ENCODE results near the gene PABPC1L. TPM values are rescaled to one million over a fixed set of nuclear protein-coding genes. Genes with fewer than 3 reads are reported as not detected.

PABPC1L gene
- total and polyA plus RNA-seq, 2 of the 13 experiments (the other 11 are each of a cell fraction or from before 2014, with no cell fraction given) = 30.8 to 252 TPM

DNA sequence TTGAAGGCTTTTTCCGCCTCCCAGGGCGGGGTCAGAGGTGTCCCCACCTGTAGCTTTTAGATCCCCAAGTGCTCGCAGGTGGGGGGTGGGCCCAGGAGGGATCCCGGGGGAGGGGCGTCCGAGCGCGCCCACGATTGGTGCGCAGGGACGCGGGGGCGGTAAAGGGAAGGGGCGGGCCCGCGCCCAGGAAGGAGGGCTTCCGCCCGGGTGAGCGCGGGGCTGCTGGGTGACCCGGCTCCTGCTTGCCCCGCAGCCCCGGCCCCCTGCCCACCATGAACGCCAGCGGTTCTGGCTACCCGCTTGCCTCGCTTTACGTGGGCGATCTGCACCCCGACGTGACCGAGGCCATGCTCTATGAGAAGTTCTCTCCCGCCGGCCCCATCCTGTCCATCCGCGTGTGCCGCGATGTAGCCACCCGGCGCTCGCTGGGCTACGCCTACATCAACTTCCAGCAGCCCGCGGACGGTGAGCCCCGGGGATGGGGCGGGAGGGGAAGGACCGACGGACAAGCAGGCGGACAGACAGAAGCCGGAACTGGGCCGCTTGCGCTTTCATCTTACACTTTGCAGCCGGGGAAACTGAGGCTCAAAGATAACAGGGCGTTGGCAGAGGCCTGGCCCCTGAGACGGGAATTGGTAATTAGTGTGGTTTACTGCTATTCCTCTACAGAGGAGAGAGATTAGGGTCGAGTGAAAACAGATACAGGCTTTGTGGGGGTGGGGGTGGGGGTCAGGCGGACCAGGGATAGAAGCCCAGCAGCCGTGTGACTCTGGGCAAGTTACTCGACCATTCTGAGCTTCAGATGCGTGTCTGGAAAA, at the start of gene PABPC1L (continued):
- TF ChIP-seq ZIK1 (CRISPR knock-in tag; IDR thresholded peaks at IDR 0.05; ENCODE audit: borderline replicate concordance, low read depth) (0 out of 2 replicates have a peak, but pooled peaks have one; percentile 61), ARNTL (CRISPR knock-in tag; IDR thresholded peaks at IDR 0.05) (peak; percentile 61), ZBTB3 (CRISPR knock-in tag; IDR thresholded peaks at IDR 0.05; ENCODE audit: borderline replicate concordance, low read depth) (no peak), KDM4B (CRISPR knock-in tag; IDR thresholded peaks at IDR 0.05) (peak; percentile 90; the same call in 1 of the 2 replicates), ZFP36L2 (CRISPR knock-in tag; IDR thresholded peaks at IDR 0.05) (peak; percentile 90), HNRNPUL1 (IDR thresholded peaks at IDR 0.05; ENCODE audit: low read depth, low read length) (no peak), ZNF431 (CRISPR knock-in tag; IDR thresholded peaks at IDR 0.05; ENCODE audit: borderline replicate concordance, low read depth) (no peak), ZNF143 (CRISPR knock-in tag; IDR thresholded peaks at IDR 0.05) (peak; percentile 68), ZMYM4 (CRISPR knock-in tag; IDR thresholded peaks at IDR 0.05) (peak; percentile 61; the same call in 1 of the 2 replicates), PAF1 (CRISPR knock-in tag; IDR thresholded peaks at IDR 0.05) (peak; percentile 59; the same call in 1 of the 2 replicates), NR3C1 (CRISPR knock-in tag; IDR thresholded peaks at IDR 0.05) (no peak), ELF1 (CRISPR knock-in tag; IDR thresholded peaks at IDR 0.05) (peak; percentile 58; the same call in 1 of the 2 replicates)
- TF ChIP-seq, protein P1, sequence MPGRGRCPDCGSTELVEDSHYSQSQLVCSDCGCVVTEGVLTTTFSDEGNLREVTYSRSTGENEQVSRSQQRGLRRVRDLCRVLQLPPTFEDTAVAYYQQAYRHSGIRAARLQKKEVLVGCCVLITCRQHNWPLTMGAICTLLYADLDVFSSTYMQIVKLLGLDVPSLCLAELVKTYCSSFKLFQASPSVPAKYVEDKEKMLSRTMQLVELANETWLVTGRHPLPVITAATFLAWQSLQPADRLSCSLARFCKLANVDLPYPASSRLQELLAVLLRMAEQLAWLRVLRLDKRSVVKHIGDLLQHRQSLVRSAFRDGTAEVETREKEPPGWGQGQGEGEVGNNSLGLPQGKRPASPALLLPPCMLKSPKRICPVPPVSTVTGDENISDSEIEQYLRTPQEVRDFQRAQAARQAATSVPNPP (CRISPR knock-in tag; IDR thresholded peaks at IDR 0.05) = 0 out of 2 replicates have a peak, but pooled peaks have one; percentile 56
- TF ChIP-seq, protein P2, sequence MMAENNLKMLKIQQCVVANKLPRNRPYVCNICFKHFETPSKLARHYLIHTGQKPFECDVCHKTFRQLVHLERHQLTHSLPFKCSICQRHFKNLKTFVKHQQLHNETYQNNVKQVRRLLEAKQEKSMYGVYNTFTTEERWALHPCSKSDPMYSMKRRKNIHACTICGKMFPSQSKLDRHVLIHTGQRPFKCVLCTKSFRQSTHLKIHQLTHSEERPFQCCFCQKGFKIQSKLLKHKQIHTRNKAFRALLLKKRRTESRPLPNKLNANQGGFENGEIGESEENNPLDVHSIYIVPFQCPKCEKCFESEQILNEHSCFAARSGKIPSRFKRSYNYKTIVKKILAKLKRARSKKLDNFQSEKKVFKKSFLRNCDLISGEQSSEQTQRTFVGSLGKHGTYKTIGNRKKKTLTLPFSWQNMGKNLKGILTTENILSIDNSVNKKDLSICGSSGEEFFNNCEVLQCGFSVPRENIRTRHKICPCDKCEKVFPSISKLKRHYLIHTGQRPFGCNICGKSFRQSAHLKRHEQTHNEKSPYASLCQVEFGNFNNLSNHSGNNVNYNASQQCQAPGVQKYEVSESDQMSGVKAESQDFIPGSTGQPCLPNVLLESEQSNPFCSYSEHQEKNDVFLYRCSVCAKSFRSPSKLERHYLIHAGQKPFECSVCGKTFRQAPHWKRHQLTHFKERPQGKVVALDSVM (CRISPR knock-in tag; IDR thresholded peaks at IDR 0.05) = no peak; the same call in 1 of the 2 replicates
- TF ChIP-seq, protein P3, sequence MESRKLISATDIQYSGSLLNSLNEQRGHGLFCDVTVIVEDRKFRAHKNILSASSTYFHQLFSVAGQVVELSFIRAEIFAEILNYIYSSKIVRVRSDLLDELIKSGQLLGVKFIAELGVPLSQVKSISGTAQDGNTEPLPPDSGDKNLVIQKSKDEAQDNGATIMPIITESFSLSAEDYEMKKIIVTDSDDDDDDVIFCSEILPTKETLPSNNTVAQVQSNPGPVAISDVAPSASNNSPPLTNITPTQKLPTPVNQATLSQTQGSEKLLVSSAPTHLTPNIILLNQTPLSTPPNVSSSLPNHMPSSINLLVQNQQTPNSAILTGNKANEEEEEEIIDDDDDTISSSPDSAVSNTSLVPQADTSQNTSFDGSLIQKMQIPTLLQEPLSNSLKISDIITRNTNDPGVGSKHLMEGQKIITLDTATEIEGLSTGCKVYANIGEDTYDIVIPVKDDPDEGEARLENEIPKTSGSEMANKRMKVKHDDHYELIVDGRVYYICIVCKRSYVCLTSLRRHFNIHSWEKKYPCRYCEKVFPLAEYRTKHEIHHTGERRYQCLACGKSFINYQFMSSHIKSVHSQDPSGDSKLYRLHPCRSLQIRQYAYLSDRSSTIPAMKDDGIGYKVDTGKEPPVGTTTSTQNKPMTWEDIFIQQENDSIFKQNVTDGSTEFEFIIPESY (CRISPR knock-in tag; IDR thresholded peaks at IDR 0.05) = 0 out of 2 replicates have a peak, but pooled peaks have one; percentile 28
- TF ChIP-seq, protein P4, sequence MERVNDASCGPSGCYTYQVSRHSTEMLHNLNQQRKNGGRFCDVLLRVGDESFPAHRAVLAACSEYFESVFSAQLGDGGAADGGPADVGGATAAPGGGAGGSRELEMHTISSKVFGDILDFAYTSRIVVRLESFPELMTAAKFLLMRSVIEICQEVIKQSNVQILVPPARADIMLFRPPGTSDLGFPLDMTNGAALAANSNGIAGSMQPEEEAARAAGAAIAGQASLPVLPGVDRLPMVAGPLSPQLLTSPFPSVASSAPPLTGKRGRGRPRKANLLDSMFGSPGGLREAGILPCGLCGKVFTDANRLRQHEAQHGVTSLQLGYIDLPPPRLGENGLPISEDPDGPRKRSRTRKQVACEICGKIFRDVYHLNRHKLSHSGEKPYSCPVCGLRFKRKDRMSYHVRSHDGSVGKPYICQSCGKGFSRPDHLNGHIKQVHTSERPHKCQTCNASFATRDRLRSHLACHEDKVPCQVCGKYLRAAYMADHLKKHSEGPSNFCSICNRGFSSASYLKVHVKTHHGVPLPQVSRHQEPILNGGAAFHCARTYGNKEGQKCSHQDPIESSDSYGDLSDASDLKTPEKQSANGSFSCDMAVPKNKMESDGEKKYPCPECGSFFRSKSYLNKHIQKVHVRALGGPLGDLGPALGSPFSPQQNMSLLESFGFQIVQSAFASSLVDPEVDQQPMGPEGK (CRISPR knock-in tag; IDR thresholded peaks at IDR 0.05) = peak; percentile 88
- TF ChIP-seq, protein P5, sequence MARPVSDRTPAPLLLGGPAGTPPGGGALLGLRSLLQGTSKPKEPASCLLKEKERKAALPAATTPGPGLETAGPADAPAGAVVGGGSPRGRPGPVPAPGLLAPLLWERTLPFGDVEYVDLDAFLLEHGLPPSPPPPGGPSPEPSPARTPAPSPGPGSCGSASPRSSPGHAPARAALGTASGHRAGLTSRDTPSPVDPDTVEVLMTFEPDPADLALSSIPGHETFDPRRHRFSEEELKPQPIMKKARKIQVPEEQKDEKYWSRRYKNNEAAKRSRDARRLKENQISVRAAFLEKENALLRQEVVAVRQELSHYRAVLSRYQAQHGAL (CRISPR knock-in tag; IDR thresholded peaks at IDR 0.05; ENCODE audit: not compliant biosample characterization) = no peak
- TF ChIP-seq, protein P6, sequence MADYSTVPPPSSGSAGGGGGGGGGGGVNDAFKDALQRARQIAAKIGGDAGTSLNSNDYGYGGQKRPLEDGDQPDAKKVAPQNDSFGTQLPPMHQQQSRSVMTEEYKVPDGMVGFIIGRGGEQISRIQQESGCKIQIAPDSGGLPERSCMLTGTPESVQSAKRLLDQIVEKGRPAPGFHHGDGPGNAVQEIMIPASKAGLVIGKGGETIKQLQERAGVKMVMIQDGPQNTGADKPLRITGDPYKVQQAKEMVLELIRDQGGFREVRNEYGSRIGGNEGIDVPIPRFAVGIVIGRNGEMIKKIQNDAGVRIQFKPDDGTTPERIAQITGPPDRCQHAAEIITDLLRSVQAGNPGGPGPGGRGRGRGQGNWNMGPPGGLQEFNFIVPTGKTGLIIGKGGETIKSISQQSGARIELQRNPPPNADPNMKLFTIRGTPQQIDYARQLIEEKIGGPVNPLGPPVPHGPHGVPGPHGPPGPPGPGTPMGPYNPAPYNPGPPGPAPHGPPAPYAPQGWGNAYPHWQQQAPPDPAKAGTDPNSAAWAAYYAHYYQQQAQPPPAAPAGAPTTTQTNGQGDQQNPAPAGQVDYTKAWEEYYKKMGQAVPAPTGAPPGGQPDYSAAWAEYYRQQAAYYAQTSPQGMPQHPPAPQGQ (CRISPR knock-in tag; IDR thresholded peaks at IDR 0.05; ENCODE audit: borderline replicate concordance) = no peak

Data from HepG2 (cell line).